H9 (cell line): ENCODE measurements around the gene MCU. TPM values are rescaled to one million over a fixed set of nuclear protein-coding genes. Genes with fewer than 3 reads are reported as not detected.
A peak's percentile ranks its signal among the peaks of the same experiment; 100 is the strongest.

Source experiments
- DNase-seq: peaks from one replicate; pipeline ENCODE4 v3.0.0-alpha.2; 2017
- H2AFZ ChIP-seq: one replicate; pipeline ENCODE4 v1.6.1; 2013; ENCODE audit warnings: mild to moderate bottlenecking, low read length, control low read depth, moderate library complexity
- H2AK5ac ChIP-seq: 2 replicates; pipeline ENCODE4 v1.6.1; 2013; ENCODE audit warnings: low read length, control low read depth, mixed read lengths; ENCODE audit not compliant: insufficient read length
- H2BK120ac ChIP-seq: one replicate; pipeline ENCODE4 v1.6.1; 2013; ENCODE audit warnings: low read depth, mild to moderate bottlenecking, low read length, control low read depth, inconsistent platforms; ENCODE audit not compliant: poor library complexity, severe bottlenecking
- H2BK12ac ChIP-seq: 2 replicates; pipeline ENCODE4 v1.6.1; 2013; ENCODE audit warnings: low read length, control low read depth, mixed read lengths, low read depth; ENCODE audit not compliant: insufficient read length
- H2BK15ac ChIP-seq: 2 replicates; pipeline ENCODE4 v1.6.1; 2013; ENCODE audit warnings: low read depth, low read length, control low read depth
- H2BK20ac ChIP-seq: one replicate; pipeline ENCODE4 v1.6.1; 2013; ENCODE audit warnings: low read depth, mild to moderate bottlenecking, low read length, control low read depth, inconsistent platforms; ENCODE audit not compliant: poor library complexity, severe bottlenecking
- H2BK5ac ChIP-seq: 2 replicates; pipeline ENCODE4 v1.6.1; 2013; ENCODE audit warnings: low read length, control low read depth, mixed read lengths; ENCODE audit not compliant: insufficient read length
- H3K14ac ChIP-seq: 2 replicates; pipeline ENCODE4 v1.6.1; 2013; ENCODE audit warnings: low read length, control low read depth; ENCODE audit not compliant: insufficient read depth
- H3K18ac ChIP-seq: 2 replicates; pipeline ENCODE4 v1.6.1; 2013; ENCODE audit warnings: low read depth, mild to moderate bottlenecking, mixed read lengths, low read length, control low read depth; ENCODE audit not compliant: insufficient read length
- H3K23ac ChIP-seq: 2 replicates; pipeline ENCODE4 v1.6.1; 2013; ENCODE audit warnings: low read length, control low read depth, mixed read lengths, low read depth; ENCODE audit not compliant: insufficient read length
- H3K23me2 ChIP-seq: 2 replicates; pipeline ENCODE4 v1.6.1; 2013; ENCODE audit warnings: low read depth, mild to moderate bottlenecking, mixed read lengths, low read length, control low read depth; ENCODE audit not compliant: insufficient read length, poor library complexity, severe bottlenecking
- H3K27ac ChIP-seq: 2 replicates; pipeline ENCODE4 v1.5.1; 2013; ENCODE audit warnings: low read length, control low read depth, mixed read lengths, low read depth; ENCODE audit not compliant: insufficient read length
- H3K27me3 ChIP-seq: 2 replicates; pipeline ENCODE4 v1.6.1; 2013; ENCODE audit warnings: low read length, control low read depth, inconsistent platforms; ENCODE audit not compliant: insufficient read depth
- H3K4ac ChIP-seq: 2 replicates; pipeline ENCODE4 v1.6.1; 2013; ENCODE audit warnings: low read depth, mild to moderate bottlenecking, control low read depth, inconsistent platforms, low read length, moderate library complexity
- H3K4me1 ChIP-seq: 2 replicates; pipeline ENCODE4 v1.6.1; 2013; ENCODE audit warnings: low read length, control low read depth, inconsistent platforms; ENCODE audit not compliant: insufficient read depth
- H3K4me2 ChIP-seq: 2 replicates; pipeline ENCODE4 v1.6.1; 2013; ENCODE audit warnings: low read length, control low read depth, mixed read lengths; ENCODE audit not compliant: insufficient read length, insufficient read depth
- H3K56ac ChIP-seq: 2 replicates; pipeline ENCODE4 v1.6.1; 2013; ENCODE audit warnings: low read depth, mild to moderate bottlenecking, mixed read lengths, low read length, control low read depth; ENCODE audit not compliant: insufficient read length
- H3K79me1 ChIP-seq: 2 replicates; pipeline ENCODE4 v1.6.1; 2013; ENCODE audit warnings: low read depth, mild to moderate bottlenecking, moderate library complexity, low read length, control low read depth, inconsistent platforms; ENCODE audit not compliant: insufficient read depth, poor library complexity, severe bottlenecking
- H3K79me2 ChIP-seq: 2 replicates; pipeline ENCODE4 v1.6.1; 2013; ENCODE audit warnings: low read length, control low read depth, inconsistent platforms; ENCODE audit not compliant: insufficient read depth
- H3K9ac ChIP-seq: 2 replicates; pipeline ENCODE4 v1.6.1; 2013; ENCODE audit warnings: low read length, control low read depth, mixed read lengths; ENCODE audit not compliant: insufficient read length; ENCODE audit errors: extremely low read depth
- H3K9me3 ChIP-seq: one replicate; pipeline ENCODE4 v1.6.1; 2013; ENCODE audit warnings: low read depth, low read length, inconsistent platforms; ENCODE audit not compliant: control insufficient read depth
- H3T11ph ChIP-seq: one replicate; pipeline ENCODE4 v1.6.1; 2013; ENCODE audit warnings: mild to moderate bottlenecking, low read length, control low read depth, inconsistent platforms
- H4K20me1 ChIP-seq: one replicate; pipeline ENCODE4 v1.6.1; 2013; ENCODE audit not compliant: control insufficient read depth, insufficient read length, insufficient read depth
- H4K5ac ChIP-seq: 2 replicates; pipeline ENCODE4 v1.6.1; 2013; ENCODE audit warnings: low read depth, mild to moderate bottlenecking, mixed read lengths, low read length, control low read depth; ENCODE audit not compliant: insufficient read length
- H4K8ac ChIP-seq: replicated peaks from 2 replicates; pipeline ENCODE4 v1.6.1; 2013; ENCODE audit warnings: low read length, control low read depth, mixed read lengths, low read depth; ENCODE audit not compliant: insufficient read length
- H4K91ac ChIP-seq: 2 replicates; pipeline ENCODE4 v1.6.1; 2013; ENCODE audit warnings: low read depth, mild to moderate bottlenecking, moderate library complexity, mixed read lengths, low read length, control low read depth; ENCODE audit not compliant: insufficient read length
- H3K27ac Mint-ChIP-seq, 3 experiments: 2 replicates in 2 of 3; 3 replicates in 1 of 3; pipeline ENCODE4 v1.8.0; 2020 to 2021; ENCODE audit warnings: mixed read lengths in 3 of 3, mild to moderate bottlenecking in 1 of 3, moderate library complexity in 1 of 3
- H3K27me3 Mint-ChIP-seq: 2 replicates; pipeline ENCODE4 v1.8.0; 2021; ENCODE audit warnings: low read depth, mild to moderate bottlenecking, moderate library complexity, mixed read lengths
- H3K36me3 Mint-ChIP-seq, 3 experiments: 2 replicates in 2 of 3; 3 replicates in 1 of 3; pipeline ENCODE4 v1.8.0; 2020 to 2021; ENCODE audit warnings: low read depth in 3 of 3, mixed read lengths in 3 of 3; ENCODE audit not compliant: insufficient read depth in 1 of 3
- H3K4me1 Mint-ChIP-seq, 2 experiments: 2 replicates each; pipeline ENCODE4 v1.8.0; 2020; ENCODE audit warnings: mixed read lengths in 2 of 2
- H3K4me3 Mint-ChIP-seq, 2 experiments: 2 replicates in 1 of 2; 3 replicates in 1 of 2; pipeline ENCODE4 v1.8.0; 2020 to 2021; ENCODE audit warnings: mild to moderate bottlenecking in 2 of 2, mixed read lengths in 2 of 2, moderate library complexity in 1 of 2
- H3K9me3 Mint-ChIP-seq, 2 experiments: 2 replicates in 1 of 2; 3 replicates in 1 of 2; pipeline ENCODE4 v1.8.0; 2020; ENCODE audit warnings: mild to moderate bottlenecking in 2 of 2, mixed read lengths in 2 of 2, moderate library complexity in 1 of 2
- CTCF ChIP-seq: fragments of 200-600 bp; sonication (generic); conservative IDR thresholded peaks from 3 replicates; pipeline ENCODE4 v1.8.0; 2021; ENCODE audit warnings: antibody characterized with exemption, mild to moderate bottlenecking
- total RNA-seq: library from RNA; stranded (reverse); gene quantifications from 2 replicates; pipeline ENCODE4 v1.2.1, GENCODE V29; 2021

Gene MCU
- total RNA-seq, 1 experiment from 2014 or later: 36.6 TPM

- H3K9me3 ChIP-seq: no peaks in the 10 kb centered on the region
- H2BK20ac ChIP-seq: no peak overlapping the region
- H3K18ac ChIP-seq: no peak overlapping the region
- H2AK5ac ChIP-seq: no peak overlapping the region
- H2BK5ac ChIP-seq: no peak overlapping the region
- no peak overlapping the region for H3K4ac ChIP-seq
- no peak overlapping the region for H2BK15ac ChIP-seq
- H2AFZ ChIP-seq: peak overlapping the region; percentile 73
- peaks cover 3 to 9% of the 10 kb centered on the region in 2 experiments for H3K4me1 Mint-ChIP-seq
- H2BK12ac ChIP-seq: no peak overlapping the region
- no peak overlapping the region for H3K23ac ChIP-seq
- H3K79me2 ChIP-seq: no peaks in the 10 kb centered on the region
- H3K4me1 ChIP-seq: peaks cover 2% of the 10 kb centered on the region; the same call in 1 of the 2 replicates
- H3K27ac ChIP-seq: no peak overlapping the region
- H3K4me3 Mint-ChIP-seq: no peak overlapping the region
- TF ChIP-seq CTCF: no peak
- H3K9me3 Mint-ChIP-seq: peaks cover 0 to 3% of the 10 kb centered on the region in 2 experiments; a peak in 1 of 5 replicates
- no peak overlapping the region for H3K27ac Mint-ChIP-seq
- no peak overlapping the region for H3K14ac ChIP-seq
- no peak overlapping the region for H4K8ac ChIP-seq
- H4K91ac ChIP-seq: no peak overlapping the region
- H3K27me3 Mint-ChIP-seq: no peaks in the 10 kb centered on the region
- no peak overlapping the region for H3K56ac ChIP-seq
- no peaks in the 10 kb centered on the region for H3K27me3 ChIP-seq
- H3K36me3 Mint-ChIP-seq: no peaks in the 10 kb centered on the region
- no peak overlapping the region for H3T11ph ChIP-seq
- no peak overlapping the region for H4K5ac ChIP-seq
- no peak overlapping the region for H3K4me2 ChIP-seq
- H3K23me2 ChIP-seq: no peaks in the 10 kb centered on the region
- H3K79me1 ChIP-seq: no peaks in the 10 kb centered on the region
- H4K20me1 ChIP-seq: no peaks in the 10 kb centered on the region
- no peak overlapping the region for H2BK120ac ChIP-seq
- H3K9ac ChIP-seq: no peak overlapping the region
- no peak for DNase-seq
These were observed 28.0 kb upstream of the MCU start for GRCh38 chr10:72663971-72664370.
